ENCODE data around the gene HERPUD1. TPM values are rescaled to one million over a fixed set of nuclear protein-coding genes. Genes with fewer than 3 reads are reported as not detected.

The HERPUD1 gene
- total RNA-seq, 1 experiment from 2014 or later, result 30.8 TPM

DNA sequence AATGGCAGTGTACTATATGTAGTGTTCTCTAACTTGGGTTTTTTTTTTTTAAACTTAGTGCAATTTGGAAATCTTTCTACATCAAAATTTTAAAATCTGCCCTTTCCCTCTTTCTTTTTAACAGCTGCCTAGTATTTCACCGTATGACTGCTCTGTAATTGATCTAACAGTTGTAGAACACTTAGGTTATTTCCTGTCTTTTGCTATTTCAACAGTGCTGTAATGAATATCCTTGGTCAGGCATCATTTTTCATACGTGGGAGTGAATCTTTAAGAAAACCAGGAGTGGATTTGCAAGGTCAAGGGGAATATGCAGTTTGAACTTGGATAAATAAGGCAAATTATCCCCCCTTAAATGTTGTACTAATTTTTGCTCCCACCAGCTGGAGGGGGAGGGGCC, 61.3 kb downstream of the HERPUD1 start:
- TF ChIP-seq ZNF219 (CRISPR knock-in tag; IDR thresholded peaks at IDR 0.05; ENCODE audit: borderline replicate concordance) (no peak), SP1 (CRISPR knock-in tag; conservative IDR thresholded peaks at IDR 0.05) (no peak), MXD4 (CRISPR knock-in tag; IDR thresholded peaks at IDR 0.05; ENCODE audit: borderline replicate concordance) (no peak), NFYB (CRISPR knock-in tag; conservative IDR thresholded peaks at IDR 0.05; ENCODE audit: low read depth) (no peak), JAZF1 (CRISPR knock-in tag; IDR thresholded peaks at IDR 0.05) (no peak), ZNF263 (CRISPR knock-in tag; IDR thresholded peaks at IDR 0.05; ENCODE audit: low read depth) (no peak), FOXK1 (CRISPR knock-in tag; IDR thresholded peaks at IDR 0.05) (no peak), SMAD4 (CRISPR knock-in tag; IDR thresholded peaks at IDR 0.05) (no peak), PRRX2 (CRISPR knock-in tag; IDR thresholded peaks at IDR 0.05) (no peak), ETV6 (CRISPR knock-in tag; IDR thresholded peaks at IDR 0.05) (no peak)
- TF ChIP-seq, protein P1, sequence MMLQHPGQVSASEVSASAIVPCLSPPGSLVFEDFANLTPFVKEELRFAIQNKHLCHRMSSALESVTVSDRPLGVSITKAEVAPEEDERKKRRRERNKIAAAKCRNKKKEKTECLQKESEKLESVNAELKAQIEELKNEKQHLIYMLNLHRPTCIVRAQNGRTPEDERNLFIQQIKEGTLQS (CRISPR knock-in tag; conservative IDR thresholded peaks at IDR 0.05), result no peak
- TF ChIP-seq, protein P2, sequence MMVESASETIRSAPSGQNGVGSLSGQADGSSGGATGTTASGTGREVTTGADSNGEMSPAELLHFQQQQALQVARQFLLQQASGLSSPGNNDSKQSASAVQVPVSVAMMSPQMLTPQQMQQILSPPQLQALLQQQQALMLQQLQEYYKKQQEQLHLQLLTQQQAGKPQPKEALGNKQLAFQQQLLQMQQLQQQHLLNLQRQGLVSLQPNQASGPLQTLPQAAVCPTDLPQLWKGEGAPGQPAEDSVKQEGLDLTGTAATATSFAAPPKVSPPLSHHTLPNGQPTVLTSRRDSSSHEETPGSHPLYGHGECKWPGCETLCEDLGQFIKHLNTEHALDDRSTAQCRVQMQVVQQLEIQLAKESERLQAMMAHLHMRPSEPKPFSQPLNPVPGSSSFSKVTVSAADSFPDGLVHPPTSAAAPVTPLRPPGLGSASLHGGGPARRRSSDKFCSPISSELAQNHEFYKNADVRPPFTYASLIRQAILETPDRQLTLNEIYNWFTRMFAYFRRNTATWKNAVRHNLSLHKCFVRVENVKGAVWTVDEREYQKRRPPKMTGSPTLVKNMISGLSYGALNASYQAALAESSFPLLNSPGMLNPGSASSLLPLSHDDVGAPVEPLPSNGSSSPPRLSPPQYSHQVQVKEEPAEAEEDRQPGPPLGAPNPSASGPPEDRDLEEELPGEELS (CRISPR knock-in tag; IDR thresholded peaks at IDR 0.05), result no peak
- TF ChIP-seq, protein P3, sequence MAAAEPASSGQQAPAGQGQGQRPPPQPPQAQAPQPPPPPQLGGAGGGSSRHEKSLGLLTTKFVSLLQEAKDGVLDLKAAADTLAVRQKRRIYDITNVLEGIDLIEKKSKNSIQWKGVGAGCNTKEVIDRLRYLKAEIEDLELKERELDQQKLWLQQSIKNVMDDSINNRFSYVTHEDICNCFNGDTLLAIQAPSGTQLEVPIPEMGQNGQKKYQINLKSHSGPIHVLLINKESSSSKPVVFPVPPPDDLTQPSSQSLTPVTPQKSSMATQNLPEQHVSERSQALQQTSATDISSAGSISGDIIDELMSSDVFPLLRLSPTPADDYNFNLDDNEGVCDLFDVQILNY (CRISPR knock-in tag; IDR thresholded peaks at IDR 0.05), result no peak
- TF ChIP-seq, protein P4, sequence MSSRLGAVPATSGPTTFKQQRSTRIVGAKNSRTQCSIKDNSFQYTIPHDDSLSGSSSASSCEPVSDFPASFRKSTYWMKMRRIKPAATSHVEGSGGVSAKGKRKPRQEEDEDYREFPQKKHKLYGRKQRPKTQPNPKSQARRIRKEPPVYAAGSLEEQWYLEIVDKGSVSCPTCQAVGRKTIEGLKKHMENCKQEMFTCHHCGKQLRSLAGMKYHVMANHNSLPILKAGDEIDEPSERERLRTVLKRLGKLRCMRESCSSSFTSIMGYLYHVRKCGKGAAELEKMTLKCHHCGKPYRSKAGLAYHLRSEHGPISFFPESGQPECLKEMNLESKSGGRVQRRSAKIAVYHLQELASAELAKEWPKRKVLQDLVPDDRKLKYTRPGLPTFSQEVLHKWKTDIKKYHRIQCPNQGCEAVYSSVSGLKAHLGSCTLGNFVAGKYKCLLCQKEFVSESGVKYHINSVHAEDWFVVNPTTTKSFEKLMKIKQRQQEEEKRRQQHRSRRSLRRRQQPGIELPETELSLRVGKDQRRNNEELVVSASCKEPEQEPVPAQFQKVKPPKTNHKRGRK (CRISPR knock-in tag; IDR thresholded peaks at IDR 0.05; ENCODE audit: borderline replicate concordance), result no peak
- TF ChIP-seq, protein P5, sequence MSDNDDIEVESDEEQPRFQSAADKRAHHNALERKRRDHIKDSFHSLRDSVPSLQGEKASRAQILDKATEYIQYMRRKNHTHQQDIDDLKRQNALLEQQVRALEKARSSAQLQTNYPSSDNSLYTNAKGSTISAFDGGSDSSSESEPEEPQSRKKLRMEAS (CRISPR knock-in tag; IDR thresholded peaks at IDR 0.05), result no peak
- no peaks in the 10 kb centered on the region for H3K36me3 Mint-ChIP-seq
- POLR2A ChIA-PET, result no interaction called here
- DNase-seq (ENCODE audit: low spot score) (no peak), ATAC-seq (no peak)
- CTCF ChIA-PET, result no interaction called here
- no peaks in the 10 kb centered on the region for H3K9me3 Mint-ChIP-seq
- H3K27me3 Mint-ChIP-seq (ENCODE audit: low read depth), result peaks cover 47% of the 10 kb centered on the region
- H3K4me1 Mint-ChIP-seq, result peaks cover 19% of the 10 kb centered on the region
- H3K4me3 Mint-ChIP-seq, result no peak overlapping the region
- no peak overlapping the region for H3K27ac Mint-ChIP-seq

DNA sequence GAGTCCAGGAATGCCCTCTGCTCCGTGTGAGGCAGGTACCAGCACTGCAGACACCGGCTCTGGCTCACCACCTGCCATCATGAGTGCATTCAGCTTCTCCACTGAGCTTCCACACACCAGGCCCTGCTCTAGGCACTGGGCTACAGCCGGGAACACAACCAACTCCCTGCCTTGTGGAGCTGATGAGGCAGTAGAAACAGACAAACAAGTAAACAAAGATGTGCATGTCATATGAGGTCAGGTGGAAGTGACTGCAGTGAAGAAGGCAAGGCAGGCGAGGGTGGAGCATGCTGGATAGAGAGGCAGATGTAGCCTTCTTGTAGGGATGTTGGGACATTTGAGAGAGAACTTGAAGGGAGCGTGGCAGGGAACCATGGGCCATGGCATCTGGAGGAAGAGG, 62.4 kb downstream of the HERPUD1 start:
- POLR2A ChIA-PET, result no interaction called here
- Mint-ChIP-seq H3K36me3 (no peaks in the 10 kb centered on the region), H3K9me3 (no peaks in the 10 kb centered on the region), H3K4me1 (peaks cover 15% of the 10 kb centered on the region), H3K27ac (no peak overlapping the region), H3K4me3 (no peak overlapping the region), H3K27me3 (ENCODE audit: low read depth) (peaks cover 36% of the 10 kb centered on the region)
- no peak for TF ChIP-seq FOXP1 (CRISPR knock-in tag; IDR thresholded peaks at IDR 0.05; ENCODE audit: borderline replicate concordance)
- TF ChIP-seq, protein P6, sequence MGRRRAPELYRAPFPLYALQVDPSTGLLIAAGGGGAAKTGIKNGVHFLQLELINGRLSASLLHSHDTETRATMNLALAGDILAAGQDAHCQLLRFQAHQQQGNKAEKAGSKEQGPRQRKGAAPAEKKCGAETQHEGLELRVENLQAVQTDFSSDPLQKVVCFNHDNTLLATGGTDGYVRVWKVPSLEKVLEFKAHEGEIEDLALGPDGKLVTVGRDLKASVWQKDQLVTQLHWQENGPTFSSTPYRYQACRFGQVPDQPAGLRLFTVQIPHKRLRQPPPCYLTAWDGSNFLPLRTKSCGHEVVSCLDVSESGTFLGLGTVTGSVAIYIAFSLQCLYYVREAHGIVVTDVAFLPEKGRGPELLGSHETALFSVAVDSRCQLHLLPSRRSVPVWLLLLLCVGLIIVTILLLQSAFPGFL (CRISPR knock-in tag; IDR thresholded peaks at IDR 0.05; ENCODE audit: borderline replicate concordance), result no peak
- no peak for ATAC-seq
- no peak for DNase-seq (ENCODE audit: low spot score)
- CTCF ChIA-PET, result interaction anchor here (1.4 kb wide), 1 partner anchor 30 kb away, joined by 3 read pairs; no protein-coding TSS in a partner anchor

Small RNA genes within 50 kb of the gene (microRNA-seq; reads per million reads assigned to microRNA genes)
- gene MIR6863 (ENCODE audit: borderline number of aligned reads), result not detected

Other genes with a start within 250 kb of the HERPUD1 start
- 328 to 466 TPM (median 465 TPM) in 3 replicates for gene MT1X, start 249.7 kb upstream of the HERPUD1 start, total RNA-seq (2021)
- gene NUP93, start 202.0 kb upstream of the HERPUD1 start, total RNA-seq (2021), result 167 to 185 TPM (median 175 TPM) in 3 replicates
- 0.05 to 0.09 TPM in 2 of 3 replicates, not detected in the other for gene SLC12A3, start 66.9 kb upstream of the HERPUD1 start, total RNA-seq (2021)
- not detected in 3 replicates for gene CETP, start 29.8 kb downstream of the HERPUD1 start, total RNA-seq (2021)
- gene NLRC5, start 57.4 kb downstream of the HERPUD1 start, total RNA-seq (2021), result 2.6 to 2.8 TPM (median 2.7 TPM) in 3 replicates
- 14.0 to 17.9 TPM (median 16.7 TPM) in 3 replicates for gene CPNE2, start 160.4 kb downstream of the HERPUD1 start, total RNA-seq (2021)

Data from WTC11 (cell line).